GDM1 (cell line): ENCODE results near the gene SPPL2B.

Experiments used
- DNase-seq: peaks from one replicate; lab custom pipeline; 2025; lab: John Stamatoyannopoulos, UW

SPPL2B gene

DNA sequence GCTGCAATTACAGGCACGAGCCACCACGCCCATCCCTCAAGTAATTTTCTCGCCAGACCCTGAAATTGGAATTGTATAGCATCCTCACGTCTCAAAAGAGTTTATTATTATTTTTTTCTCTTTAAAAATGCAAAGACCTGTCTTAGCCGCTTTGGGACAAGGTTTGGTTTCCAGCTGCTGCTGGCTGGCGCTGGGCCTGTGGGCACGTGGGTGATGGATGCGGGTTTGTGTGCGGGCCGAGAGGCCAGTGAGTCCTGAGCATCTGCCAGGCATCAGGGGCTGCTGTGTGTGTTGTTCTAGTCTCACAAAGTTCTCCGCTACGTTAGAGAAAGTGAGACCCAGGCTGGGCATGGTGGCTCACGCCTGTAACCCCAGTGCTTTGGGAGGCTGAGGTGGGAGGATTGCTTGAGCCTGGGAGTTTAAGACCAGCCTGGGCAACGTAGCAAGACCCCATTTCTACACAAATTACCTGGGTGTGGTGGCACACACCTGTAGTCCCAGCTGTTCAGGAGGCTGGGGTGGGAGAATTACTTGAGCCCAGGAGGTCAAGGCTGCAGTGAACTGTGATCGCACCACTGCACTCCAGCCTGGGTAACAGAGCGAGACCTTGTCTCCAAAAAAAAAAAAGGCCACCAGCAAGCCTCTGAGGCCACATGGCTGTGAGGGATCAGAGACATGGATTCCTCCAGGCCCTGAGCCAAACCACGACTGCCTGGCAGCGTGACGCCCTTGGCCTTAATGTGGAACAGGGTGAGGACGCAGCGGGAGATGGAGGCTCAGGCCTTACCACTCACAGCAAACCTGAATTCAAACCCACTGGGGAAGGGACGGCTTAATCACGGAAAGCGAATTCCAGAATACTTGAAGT, 26.9 kb downstream of the SPPL2B start:
- DNase-seq: no peak

- DNase-seq: no peak
Measured at GRCh38 chr19:2356036-2356646, 27.7 kb downstream of the SPPL2B start.

DNA sequence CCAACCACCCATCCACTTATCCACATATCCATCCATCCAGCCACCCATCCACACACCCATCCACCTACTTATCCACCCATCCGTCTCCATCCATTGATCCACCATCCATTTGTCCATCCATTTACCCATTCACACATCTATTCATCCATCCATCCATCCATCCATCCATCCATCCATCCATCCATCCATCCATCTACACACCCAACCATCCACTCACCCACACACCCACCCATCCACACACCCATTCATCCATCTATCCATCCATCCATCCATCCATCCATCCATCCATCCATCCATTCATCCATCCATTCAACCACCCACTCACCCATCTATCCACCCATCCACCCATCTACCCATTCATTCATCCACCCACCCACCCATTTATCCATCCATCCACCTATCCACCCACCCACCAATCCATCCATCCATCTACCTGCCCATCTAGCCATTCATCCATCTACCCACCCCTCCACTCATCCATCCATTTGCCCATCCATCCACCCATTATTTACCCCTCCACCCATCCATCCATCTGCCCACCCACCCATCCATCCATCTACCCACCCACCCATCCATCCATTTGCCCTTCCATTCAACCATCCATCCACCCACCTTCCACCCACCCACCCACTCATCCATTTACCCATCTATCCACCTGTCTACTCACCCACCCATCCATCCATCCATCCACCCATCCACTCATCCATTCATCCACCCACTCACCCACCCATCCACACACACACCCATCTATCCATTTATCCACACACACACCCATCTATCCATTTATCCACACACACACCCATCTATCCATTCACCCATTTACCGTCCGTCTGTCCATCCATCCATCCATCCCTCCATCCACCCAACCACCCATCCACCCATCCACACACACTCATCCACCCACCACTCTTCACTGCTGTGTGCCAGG, 29.1 kb downstream of the SPPL2B start:
- DNase-seq: no peak

DNA sequence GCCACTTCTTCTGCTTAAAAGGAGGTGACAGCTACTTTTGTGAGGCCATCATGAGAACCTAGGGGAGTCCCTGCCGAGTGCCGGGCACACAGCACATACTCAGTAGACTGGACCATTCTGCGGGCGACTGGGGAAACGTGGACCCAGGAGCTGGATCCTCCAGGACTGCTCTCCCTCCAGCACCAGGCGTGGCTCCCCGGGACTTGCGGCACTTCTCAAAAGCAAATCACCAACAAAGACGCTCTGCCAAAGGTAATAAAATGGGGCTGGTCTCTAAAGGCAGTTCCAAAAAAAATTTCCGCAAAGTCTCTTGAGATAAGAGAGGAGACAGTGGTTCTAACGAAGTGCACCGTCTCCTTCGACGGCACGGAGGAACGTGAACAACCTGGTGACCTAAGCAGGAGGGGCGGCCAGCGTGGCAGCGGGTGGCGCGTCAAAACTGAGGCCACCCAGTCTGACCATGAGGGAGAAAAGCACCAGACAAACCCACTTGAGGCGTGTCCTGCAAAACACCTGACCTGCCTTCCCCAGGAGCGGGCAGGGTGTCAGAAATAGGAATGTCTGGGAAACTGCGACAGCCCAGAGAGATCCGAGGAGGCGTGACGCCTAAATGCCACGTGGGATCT, 30.2 kb downstream of the SPPL2B start:
- DNase-seq: no peak

- no peak for DNase-seq
Measured at GRCh38 chr19:2359992-2360685, 31.7 kb downstream of the SPPL2B start, which contains the start of gene TMPRSS9. TSS of gene TMPRSS9 (plus strand) at chr19:2360265. CDS start at chr19:2389786, 29,521 bp downstream.

DNA sequence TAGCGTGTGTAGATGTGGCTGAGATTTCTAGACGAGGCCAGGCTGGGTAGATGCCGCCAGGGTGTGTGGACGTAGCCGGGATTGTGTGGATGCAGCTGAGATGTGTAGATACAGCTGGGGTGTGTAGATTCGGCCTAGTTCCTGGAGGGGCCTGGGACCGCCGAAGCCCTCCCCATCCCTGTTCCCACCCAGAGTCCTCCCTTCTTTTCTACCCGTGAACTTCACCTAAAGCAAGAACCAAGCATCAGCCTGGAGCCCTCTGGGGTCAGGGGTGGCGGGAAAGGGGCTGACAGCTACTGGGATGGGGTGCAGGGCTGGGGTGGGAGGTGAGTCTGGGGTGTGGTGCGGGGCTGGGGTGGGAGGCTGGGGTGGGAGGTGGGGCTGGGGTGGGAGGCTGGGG, 32.3 kb downstream of the SPPL2B start:
- DNase-seq: no peak

GRCh38 chr19:2361246-2362045, 33.0 kb downstream of the SPPL2B start:
- DNase-seq: no peak

GRCh38 chr19:2362046-2362969, 33.8 kb downstream of the SPPL2B start:
- DNase-seq: no peak

DNA sequence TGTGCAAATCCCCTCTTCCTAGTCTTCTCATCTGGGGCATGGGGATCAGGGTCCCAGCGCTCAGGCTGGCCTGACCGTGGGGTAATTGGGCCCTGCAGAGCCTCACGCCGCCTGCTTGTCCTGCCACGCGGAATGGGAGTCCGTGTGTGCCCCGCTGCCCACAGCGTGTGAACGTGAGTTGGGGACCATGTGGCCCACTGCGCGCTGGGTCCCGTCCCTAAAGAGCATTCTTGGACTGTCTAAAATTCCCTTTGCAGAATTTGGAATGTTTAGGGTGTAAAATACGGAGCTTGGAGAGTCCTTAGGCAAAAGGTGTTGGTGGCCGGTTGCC, 34.5 kb downstream of the SPPL2B start:
- DNase-seq: no peak

- DNase-seq: no peak
Measured at GRCh38 chr19:2363419-2363818, 34.9 kb downstream of the SPPL2B start.

DNA sequence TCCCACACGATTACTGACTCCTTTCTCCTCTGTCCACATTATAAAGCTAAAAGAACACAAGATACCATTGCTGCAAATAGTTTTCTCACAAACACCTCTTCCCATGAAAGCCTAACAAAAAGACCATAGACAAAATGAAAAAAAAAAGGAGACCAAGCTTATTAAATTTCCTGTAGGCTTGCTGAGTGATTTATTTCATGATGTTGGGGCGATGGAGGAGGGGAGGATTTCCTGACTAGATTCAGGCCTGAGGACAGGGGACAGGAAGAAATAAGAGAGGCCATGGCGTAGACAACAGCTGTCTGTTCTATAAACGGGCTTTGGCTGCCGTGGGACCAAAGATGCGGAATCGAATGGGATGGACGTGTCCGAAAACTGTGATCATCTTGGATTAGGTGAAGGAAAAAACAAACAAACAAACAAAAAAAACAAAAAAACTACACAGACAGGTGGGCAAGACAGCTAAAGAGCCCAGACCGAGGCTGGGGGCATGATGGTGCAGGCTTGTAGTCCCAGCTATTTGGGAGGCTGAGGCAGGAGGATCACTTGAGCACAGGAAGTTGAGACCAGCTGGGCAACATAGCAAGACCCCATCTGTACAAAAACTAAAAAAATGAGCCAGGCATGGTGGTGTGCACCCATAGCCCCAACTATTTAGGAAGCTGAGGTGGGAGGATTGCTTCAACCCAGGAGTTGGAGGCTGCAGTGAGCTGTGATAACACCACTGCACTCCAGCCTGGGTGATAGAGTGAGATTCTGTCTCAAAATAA, 36.9 kb downstream of the SPPL2B start:
- DNase-seq: no peak

DNA sequence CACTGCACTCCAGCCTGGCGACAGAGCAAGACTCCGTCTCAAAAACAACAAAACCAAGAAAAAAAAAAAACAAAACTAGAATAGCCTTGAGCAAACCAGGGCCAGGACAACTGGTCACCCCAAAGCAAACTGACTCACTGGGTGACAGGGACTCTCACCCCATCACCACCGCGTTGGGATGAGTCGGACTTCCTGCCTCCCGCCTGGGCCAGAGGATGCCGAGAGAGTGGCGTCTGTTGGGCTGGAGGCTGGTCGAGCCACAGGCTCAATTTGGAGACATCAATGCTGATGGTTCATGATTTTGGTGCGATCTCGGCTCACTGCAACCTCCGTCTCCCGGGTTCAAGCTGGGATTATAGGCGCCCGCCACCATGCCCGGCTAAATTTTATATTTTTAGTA, 43.2 kb downstream of the SPPL2B start:
- no peak for DNase-seq

GRCh38 chr19:2372076-2372612, 43.7 kb downstream of the SPPL2B start:
- no peak for DNase-seq

DNA sequence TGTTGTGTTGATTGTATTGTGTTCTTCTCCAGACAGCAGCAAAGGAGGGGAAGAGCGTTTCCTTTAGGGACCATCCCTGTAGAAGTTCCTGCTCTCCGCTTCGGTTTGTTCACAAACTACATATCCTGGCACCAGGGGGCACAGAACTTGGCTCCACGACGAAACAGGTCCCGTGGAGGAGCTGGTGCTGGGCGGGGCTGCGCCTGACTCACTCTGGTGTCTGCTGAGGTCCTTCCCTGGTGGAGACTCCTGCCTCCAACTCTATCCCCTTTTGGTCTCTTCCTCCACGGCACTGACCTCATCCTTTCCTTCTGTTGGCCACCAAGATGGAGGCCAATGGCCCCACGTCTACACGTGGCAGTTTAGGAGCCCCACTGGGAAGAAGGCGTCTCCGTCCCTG, 46.3 kb downstream of the SPPL2B start:
- DNase-seq: no peak

GRCh38 chr19:2375353-2376121, 47.1 kb downstream of the SPPL2B start:
- no peak for DNase-seq

DNA sequence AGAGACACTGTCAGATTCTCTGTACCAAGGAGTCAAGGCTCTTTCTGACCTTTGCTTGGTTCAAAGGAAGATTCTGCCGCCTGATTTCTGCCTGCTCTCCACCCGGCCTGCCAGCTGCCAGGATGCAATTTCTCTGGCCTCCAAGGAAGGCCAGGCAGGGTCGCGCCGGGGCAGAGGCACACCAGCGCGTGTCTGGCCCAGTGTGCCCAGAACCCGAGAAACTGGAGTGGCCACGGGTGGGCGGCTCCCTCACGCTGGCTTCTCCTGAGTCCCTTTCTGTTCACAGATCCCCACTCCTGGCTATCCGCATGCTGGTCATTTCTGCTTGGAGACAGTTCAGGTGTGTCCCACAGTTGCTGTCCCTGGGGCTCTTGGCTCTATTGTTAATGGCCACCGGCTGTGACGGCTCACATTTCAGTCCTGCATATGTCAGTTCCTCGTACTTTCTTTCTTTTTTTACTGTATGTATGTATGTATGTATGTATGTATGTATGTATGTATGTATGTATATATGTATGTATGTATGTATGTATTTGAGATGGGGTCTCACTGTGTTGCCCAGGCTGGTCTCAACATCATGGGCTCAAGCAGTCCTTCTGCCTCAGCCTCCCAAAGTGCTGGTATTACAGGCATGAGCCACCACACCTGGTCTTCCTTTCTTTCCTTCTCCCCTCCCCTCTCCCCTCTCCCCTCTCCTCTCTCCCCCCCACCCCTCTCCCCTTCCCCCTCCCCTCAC, 48.5 kb downstream of the SPPL2B start:
- DNase-seq: no peak

DNA sequence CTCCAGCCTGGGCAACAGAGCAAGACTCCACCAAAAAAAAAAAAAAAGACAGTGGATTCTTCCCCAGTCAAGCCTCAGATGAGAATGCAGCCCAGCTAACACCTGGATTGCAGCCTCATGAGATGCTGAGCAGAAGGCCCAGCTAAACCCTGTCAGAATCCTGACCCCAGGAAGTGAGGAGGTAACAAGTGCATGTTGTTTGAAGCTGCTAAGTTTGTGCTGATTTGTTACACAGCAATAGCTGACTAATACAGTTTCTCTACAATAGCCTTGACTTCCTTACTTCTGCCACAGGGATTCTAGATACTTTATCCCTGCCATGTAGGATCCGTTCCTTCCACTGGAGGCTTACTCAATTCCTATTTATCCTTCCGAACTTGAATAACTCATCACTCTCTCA, 52.1 kb downstream of the SPPL2B start:
- DNase-seq: no peak
